ENCODE results near the gene IL1RAPL1. TPM values are rescaled to one million over a fixed set of nuclear protein-coding genes. Genes with fewer than 3 reads are reported as not detected.
"Not testable (repeated sequence)": the region's sequence is repeated elsewhere in the genome, so short reads cannot be mapped to it uniquely, and the experiment has no call there.

Gene IL1RAPL1
- total RNA-seq, 1 experiment from 2014 or later, result 0.10 TPM

- no peak overlapping the region for H3K4me3 ChIP-seq
- DNase-seq, result no peak
- H3K27me3 ChIP-seq, result no peaks in the 10 kb centered on the region
- H3K9me3 ChIP-seq, result no peaks in the 10 kb centered on the region
- no peaks in the 10 kb centered on the region for H3K36me3 ChIP-seq
Observed at GRCh38 chrX:29308726-29309125, 721.5 kb downstream of the IL1RAPL1 start.

- Histone ChIP-seq H3K9me3 (no peaks in the 10 kb centered on the region), H3K36me3 (no peaks in the 10 kb centered on the region), H3K4me3 (no peak overlapping the region), H3K27me3 (no peaks in the 10 kb centered on the region)
- DNase-seq, result no peak
Observed at GRCh38 chrX:29315931-29316330, 728.7 kb downstream of the IL1RAPL1 start.

GRCh38 chrX:29318012-29318411 is 730.8 kb downstream of the IL1RAPL1 start:
- no peak for DNase-seq
- H3K9me3 ChIP-seq, result no peaks in the 10 kb centered on the region
- H3K4me3 ChIP-seq, result no peak overlapping the region
- H3K36me3 ChIP-seq, result no peaks in the 10 kb centered on the region
- H3K27me3 ChIP-seq, result no peaks in the 10 kb centered on the region

GRCh38 chrX:29332429-29332828 is 745.2 kb downstream of the IL1RAPL1 start:
- not testable (repeated sequence) for H3K27me3 ChIP-seq, H3K9me3 ChIP-seq, H3K36me3 ChIP-seq, H3K4me3 ChIP-seq, DNase-seq

GRCh38 chrX:29333091-29333490 is 745.8 kb downstream of the IL1RAPL1 start:
- H3K4me3 ChIP-seq, H3K36me3 ChIP-seq, H3K27me3 ChIP-seq, DNase-seq, H3K9me3 ChIP-seq: not testable (repeated sequence)

- no peaks in the 10 kb centered on the region for H3K36me3 ChIP-seq
- H3K27me3 ChIP-seq, result no peaks in the 10 kb centered on the region
- no peak for DNase-seq
- H3K4me3 ChIP-seq, result no peak overlapping the region
- H3K9me3 ChIP-seq, result no peaks in the 10 kb centered on the region
Observed at GRCh38 chrX:29348288-29348687, 761.0 kb downstream of the IL1RAPL1 start.

- H3K36me3 ChIP-seq, result no peaks in the 10 kb centered on the region
- no peak for DNase-seq
- no peaks in the 10 kb centered on the region for H3K27me3 ChIP-seq
- no peak overlapping the region for H3K4me3 ChIP-seq
- no peaks in the 10 kb centered on the region for H3K9me3 ChIP-seq
Observed at GRCh38 chrX:29359276-29359675, 772.0 kb downstream of the IL1RAPL1 start.

GRCh38 chrX:29374765-29375164 is 787.5 kb downstream of the IL1RAPL1 start:
- H3K36me3 ChIP-seq, H3K27me3 ChIP-seq: not testable (repeated sequence)

GRCh38 chrX:29376584-29376983 is 789.3 kb downstream of the IL1RAPL1 start:
- no peaks in the 10 kb centered on the region for H3K27me3 ChIP-seq
- DNase-seq, result no peak
- no peak overlapping the region for H3K4me3 ChIP-seq
- no peaks in the 10 kb centered on the region for H3K36me3 ChIP-seq
- H3K9me3 ChIP-seq, result no peaks in the 10 kb centered on the region

More at GRCh38 chrX:29374765-29375164, 787.5 kb downstream of the IL1RAPL1 start:
- H3K4me3 ChIP-seq, DNase-seq, H3K9me3 ChIP-seq: not testable (repeated sequence)

- no peaks in the 10 kb centered on the region for H3K9me3 ChIP-seq
- no peaks in the 10 kb centered on the region for H3K27me3 ChIP-seq
- H3K36me3 ChIP-seq, result no peaks in the 10 kb centered on the region
- no peak overlapping the region for H3K4me3 ChIP-seq
- DNase-seq, result no peak
Observed at GRCh38 chrX:29382811-29383210, 795.6 kb downstream of the IL1RAPL1 start.

GRCh38 chrX:29388509-29388908 is 801.3 kb downstream of the IL1RAPL1 start:
- no peak for DNase-seq
- no peaks in the 10 kb centered on the region for H3K36me3 ChIP-seq
- no peaks in the 10 kb centered on the region for H3K27me3 ChIP-seq
- H3K9me3 ChIP-seq, result no peaks in the 10 kb centered on the region
- no peak overlapping the region for H3K4me3 ChIP-seq

- H3K36me3 ChIP-seq, result no peaks in the 10 kb centered on the region
- no peaks in the 10 kb centered on the region for H3K9me3 ChIP-seq
- DNase-seq, result no peak
- no peaks in the 10 kb centered on the region for H3K27me3 ChIP-seq
- H3K4me3 ChIP-seq, result no peak overlapping the region
Observed at GRCh38 chrX:29397506-29397905, 810.3 kb downstream of the IL1RAPL1 start.

GRCh38 chrX:29407357-29407756 is 820.1 kb downstream of the IL1RAPL1 start:
- no peaks in the 10 kb centered on the region for H3K27me3 ChIP-seq
- H3K9me3 ChIP-seq, result no peaks in the 10 kb centered on the region
- H3K36me3 ChIP-seq, result no peaks in the 10 kb centered on the region
- H3K4me3 ChIP-seq, result no peak overlapping the region
- no peak for DNase-seq

GRCh38 chrX:29419774-29420553 is 832.7 kb downstream of the IL1RAPL1 start:
- Histone ChIP-seq H3K9me3 (no peaks in the 10 kb centered on the region), H3K36me3 (no peaks in the 10 kb centered on the region), H3K4me3 (no peak overlapping the region), H3K27me3 (no peaks in the 10 kb centered on the region)
- no peak for DNase-seq

- Histone ChIP-seq H3K27me3 (no peaks in the 10 kb centered on the region), H3K4me3 (no peak overlapping the region), H3K9me3 (no peaks in the 10 kb centered on the region), H3K36me3 (no peaks in the 10 kb centered on the region)
- no peak for DNase-seq
Observed at GRCh38 chrX:29422034-29422433, 834.8 kb downstream of the IL1RAPL1 start.

- Histone ChIP-seq H3K4me3 (no peak overlapping the region), H3K27me3 (no peaks in the 10 kb centered on the region), H3K9me3 (no peaks in the 10 kb centered on the region), H3K36me3 (no peaks in the 10 kb centered on the region)
- DNase-seq, result no peak
Observed at GRCh38 chrX:29431895-29432294, 844.6 kb downstream of the IL1RAPL1 start.

- Histone ChIP-seq H3K4me3 (no peak overlapping the region), H3K27me3 (no peaks in the 10 kb centered on the region), H3K36me3 (no peaks in the 10 kb centered on the region), H3K9me3 (no peaks in the 10 kb centered on the region)
- DNase-seq, result no peak
Observed at GRCh38 chrX:29432534-29432933, 845.3 kb downstream of the IL1RAPL1 start.

- Histone ChIP-seq H3K9me3 (no peaks in the 10 kb centered on the region), H3K27me3 (no peaks in the 10 kb centered on the region), H3K4me3 (no peak overlapping the region), H3K36me3 (no peaks in the 10 kb centered on the region)
- DNase-seq, result no peak
Observed at GRCh38 chrX:29434939-29435338, 847.7 kb downstream of the IL1RAPL1 start.

All from MG63 (cell line).